HEK293 (cell line): ENCODE data around the gene SPOCK1.

Experiments used
- CTCF ChIA-PET: fragments of 350-600 bp; formaldehyde crosslinking; extraction: SDS; loops from one replicate; lab custom pipeline; 2021; ENCODE audit warnings: antibody characterized with exemption; lab: Yijun Ruan, JAX
- POLR2A ChIA-PET: fragments of 300-600 bp; formaldehyde crosslinking; extraction: SDS; loops from one replicate; lab custom pipeline; 2020; ENCODE audit warnings: antibody characterized with exemption, inconsistent platforms; lab: Yijun Ruan, JAX
- H3K27ac ChIP-seq: fragments of 200-500 bp; sonication (Bioruptor generic); 2 replicates; pipeline ENCODE4 v1.5.1; 2014; ENCODE audit warnings: low read depth, low read length, control low read depth, inconsistent platforms; ENCODE audit errors: extremely low read depth
- H3K36me3 ChIP-seq, 2 experiments: fragments of 200-500 bp in 1 of 2; sonication (Bioruptor generic) in 1 of 2; 1 replicate in 1 of 2; 2 replicates in 1 of 2; pipeline ENCODE4 v1.5.1; 2014 to 2017; ENCODE audit warnings: inconsistent platforms in 2 of 2, low read length in 2 of 2; ENCODE audit not compliant: control insufficient read depth in 2 of 2, insufficient read depth in 1 of 2
- H3K4me1 ChIP-seq: fragments of 200-500 bp; sonication (Bioruptor generic); 2 replicates; pipeline ENCODE4 v1.5.1; 2014; ENCODE audit warnings: mild to moderate bottlenecking, low read length, inconsistent platforms; ENCODE audit not compliant: control insufficient read depth, insufficient read depth
- H3K4me3 ChIP-seq: 2 replicates; pipeline ENCODE4 v1.5.1; 2011; ENCODE audit warnings: low read depth, mild to moderate bottlenecking, control low read depth, low read length, moderate library complexity
- H3K9me3 ChIP-seq: fragments of 200-500 bp; sonication (Bioruptor generic); 2 replicates; pipeline ENCODE4 v1.5.1; 2014; ENCODE audit warnings: low read depth, low read length, inconsistent platforms; ENCODE audit not compliant: control insufficient read depth, insufficient read depth
- ATF2 ChIP-seq: fragments of 450-650 bp; formaldehyde crosslinking; IDR thresholded peaks from 2 replicates; pipeline ENCODE4 v1.5.1; 2016; ENCODE audit warnings: missing biosample characterization, missing genetic modification characterization, low read depth
- GLIS1 ChIP-seq: fragments of 450-650 bp; formaldehyde crosslinking; IDR thresholded peaks from 2 replicates; pipeline ENCODE4 v1.5.1; 2016; ENCODE audit warnings: missing biosample characterization, missing genetic modification characterization
- HOXA7 ChIP-seq: sonication (generic); formaldehyde crosslinking; IDR thresholded peaks from 2 replicates; pipeline ENCODE4 v1.8.1; 2022; ENCODE audit warnings: missing genetic modification reagents, borderline replicate concordance
- KLF8 ChIP-seq: fragments of 450-650 bp; formaldehyde crosslinking; IDR thresholded peaks from 2 replicates; pipeline ENCODE4 v1.5.1; 2016; ENCODE audit warnings: missing biosample characterization, missing genetic modification characterization
- MEIS1 ChIP-seq: sonication (generic); formaldehyde crosslinking; IDR thresholded peaks from 2 replicates; pipeline ENCODE4 v1.8.1; 2022; ENCODE audit warnings: missing genetic modification reagents, mild to moderate bottlenecking, borderline replicate concordance
- PRDM1 ChIP-seq: fragments of 450-650 bp; formaldehyde crosslinking; IDR thresholded peaks from 2 replicates; pipeline ENCODE4; 2016; ENCODE audit warnings: missing biosample characterization, missing genetic modification characterization
- SCRT2 ChIP-seq: fragments of 450-650 bp; formaldehyde crosslinking; IDR thresholded peaks from 2 replicates; pipeline ENCODE4 v1.5.1; 2016; ENCODE audit warnings: missing biosample characterization, missing genetic modification characterization
- ZBTB21 ChIP-seq: fragments of 450-650 bp; formaldehyde crosslinking; IDR thresholded peaks from 2 replicates; pipeline ENCODE4 v1.5.1; 2017; ENCODE audit warnings: missing biosample characterization, missing genetic modification characterization
- ZFP41 ChIP-seq: fragments of 450-650 bp; formaldehyde crosslinking; IDR thresholded peaks from 2 replicates; pipeline ENCODE4 v1.5.1; 2016; ENCODE audit warnings: missing biosample characterization, missing genetic modification characterization, borderline replicate concordance
- ZIC2 ChIP-seq: fragments of 450-650 bp; formaldehyde crosslinking; IDR thresholded peaks from 2 replicates; pipeline ENCODE4 v1.5.1; 2016; ENCODE audit warnings: missing biosample characterization, missing genetic modification characterization
- ZNF132 ChIP-seq: fragments of 450-650 bp; formaldehyde crosslinking; IDR thresholded peaks from 2 replicates; pipeline ENCODE4 v1.5.1; 2017; ENCODE audit warnings: missing biosample characterization, missing genetic modification characterization, borderline replicate concordance
- ZNF133 ChIP-seq: fragments of 450-650 bp; formaldehyde crosslinking; IDR thresholded peaks from 2 replicates; pipeline ENCODE4 v1.5.1; 2016; ENCODE audit warnings: missing biosample characterization, missing genetic modification characterization
- ZNF148 ChIP-seq: fragments of 450-650 bp; formaldehyde crosslinking; IDR thresholded peaks from 2 replicates; pipeline ENCODE4 v1.5.0; 2017; ENCODE audit warnings: missing biosample characterization, missing genetic modification characterization, borderline replicate concordance
- ZNF223 ChIP-seq: fragments of 450-650 bp; formaldehyde crosslinking; IDR thresholded peaks from 2 replicates; pipeline ENCODE4 v1.5.1; 2016; ENCODE audit warnings: missing biosample characterization, missing genetic modification characterization
- ZNF280C ChIP-seq: fragments of 450-650 bp; formaldehyde crosslinking; IDR thresholded peaks from 2 replicates; pipeline ENCODE4 v1.5.1; 2016; ENCODE audit warnings: missing biosample characterization, missing genetic modification characterization
- ZNF341 ChIP-seq: fragments of 450-650 bp; formaldehyde crosslinking; IDR thresholded peaks from 2 replicates; pipeline ENCODE4; 2016; ENCODE audit warnings: low read depth, missing biosample characterization, missing genetic modification characterization
- ZNF350 ChIP-seq: fragments of 450-650 bp; formaldehyde crosslinking; IDR thresholded peaks from 2 replicates; pipeline ENCODE4 v1.5.0; 2017; ENCODE audit warnings: missing biosample characterization, mild to moderate bottlenecking, missing genetic modification characterization
- ZNF510 ChIP-seq: fragments of 450-650 bp; formaldehyde crosslinking; IDR thresholded peaks from 2 replicates; pipeline ENCODE4 v1.5.1; 2018; ENCODE audit warnings: mild to moderate bottlenecking, missing genetic modification characterization, missing biosample characterization; ENCODE audit not compliant: insufficient replicate concordance
- ZNF518A ChIP-seq: fragments of 450-650 bp; formaldehyde crosslinking; conservative IDR thresholded peaks from 2 replicates; pipeline ENCODE4 v1.5.1; 2016; ENCODE audit warnings: low read depth, missing biosample characterization, missing genetic modification characterization
- ZNF529 ChIP-seq: fragments of 450-650 bp; formaldehyde crosslinking; IDR thresholded peaks from 2 replicates; pipeline ENCODE4 v1.5.1; 2017; ENCODE audit warnings: missing genetic modification characterization, missing biosample characterization; ENCODE audit not compliant: insufficient replicate concordance
- ZNF561 ChIP-seq: fragments of 450-650 bp; IDR thresholded peaks from 2 replicates; pipeline ENCODE4 v1.5.1; 2018; ENCODE audit warnings: missing biosample characterization, missing genetic modification characterization, borderline replicate concordance
- ZNF645 ChIP-seq: fragments of 450-650 bp; formaldehyde crosslinking; IDR thresholded peaks from 2 replicates; pipeline ENCODE4; 2016; ENCODE audit warnings: missing biosample characterization, missing genetic modification characterization
- ZNF76 ChIP-seq: fragments of 450-650 bp; formaldehyde crosslinking; IDR thresholded peaks from 2 replicates; pipeline ENCODE4; 2016; ENCODE audit warnings: low read depth, missing biosample characterization, missing genetic modification characterization, borderline replicate concordance
- ZSCAN23 ChIP-seq: fragments of 450-650 bp; formaldehyde crosslinking; IDR thresholded peaks from 2 replicates; pipeline ENCODE4 v1.5.1; 2016; ENCODE audit warnings: missing biosample characterization, missing genetic modification characterization

SPOCK1 gene

GRCh38 chr5:137252512-137252911, 246.6 kb downstream of the SPOCK1 start:
- TF ChIP-seq GLIS1 (tag by site-specific recombination): no peak
- no peak for TF ChIP-seq ATF2 (tag by site-specific recombination)
- TF ChIP-seq ZNF510 (tag by site-specific recombination): no peak
- TF ChIP-seq ZNF132 (tag by site-specific recombination): no peak
- TF ChIP-seq ZNF350: no peak
- no peak for TF ChIP-seq SCRT2 (tag by site-specific recombination)
- no peak for TF ChIP-seq ZNF645 (tag by site-specific recombination)
- TF ChIP-seq ZNF341: no peak
- no peak for TF ChIP-seq ZIC2 (tag by site-specific recombination)
- no peak for TF ChIP-seq ZBTB21 (tag by site-specific recombination)
- TF ChIP-seq HOXA7 (CRISPR knock-in tag): no peak
- Histone ChIP-seq H3K4me3 (no peak overlapping the region), H3K27ac (no peak overlapping the region), H3K4me1 (no peaks in the 10 kb centered on the region), H3K9me3 (no peaks in the 10 kb centered on the region), H3K36me3 (no peaks in the 10 kb centered on the region)
- ChIA-PET POLR2A (no interaction called here), CTCF (no interaction called here)

GRCh38 chr5:137250421-137250820, 248.7 kb downstream of the SPOCK1 start:
- no peaks in the 10 kb centered on the region for H3K4me1 ChIP-seq
- no peak overlapping the region for H3K4me3 ChIP-seq
- ChIA-PET POLR2A (no interaction called here), CTCF (interaction anchor here (1.0 kb wide), 1 partner anchor 175 kb away, joined by 3 read pairs; no protein-coding TSS in a partner anchor)
- no peak overlapping the region for H3K27ac ChIP-seq
- H3K9me3 ChIP-seq: no peaks in the 10 kb centered on the region
- H3K36me3 ChIP-seq: no peaks in the 10 kb centered on the region
- TF ChIP-seq PRDM1 (tag by site-specific recombination) (no peak), ZNF529 (tag by site-specific recombination) (no peak), ZNF133 (tag by site-specific recombination) (no peak), ZNF561 (tag by site-specific recombination) (no peak), KLF8 (tag by site-specific recombination) (no peak), ZNF341 (no peak), ZNF518A (tag by site-specific recombination) (no peak), ZSCAN23 (tag by site-specific recombination) (no peak), MEIS1 (no peak), ZFP41 (tag by site-specific recombination) (no peak), ZNF223 (no peak), ZNF148 (tag by site-specific recombination) (no peak), ZNF76 (tag by site-specific recombination) (no peak), ZNF280C (no peak), SCRT2 (tag by site-specific recombination) (no peak)
